Neural crest cell (in vitro differentiated cells): ENCODE data around the gene MYO15A. TPM values are rescaled to one million over a fixed set of nuclear protein-coding genes. Genes with fewer than 3 reads are reported as not detected.

ENCODE experiments used
- DNase-seq: peaks from one replicate; pipeline ENCODE4 v3.0.0; 2021; ENCODE audit warnings: low read depth, mixed read lengths, low spot score
- H3K27ac Mint-ChIP-seq: one replicate; pipeline ENCODE4 v1.8.0; 2021; ENCODE audit warnings: mild to moderate bottlenecking, mixed read lengths; ENCODE audit not compliant: unreplicated experiment
- H3K27me3 Mint-ChIP-seq: 2 replicates; pipeline ENCODE4 v1.8.0; 2021; ENCODE audit warnings: low read depth, mild to moderate bottlenecking, mixed read lengths
- H3K36me3 Mint-ChIP-seq: 2 replicates; pipeline ENCODE4 v1.8.0; 2021; ENCODE audit warnings: low read depth, mild to moderate bottlenecking, mixed read lengths
- H3K4me1 Mint-ChIP-seq: 2 replicates; pipeline ENCODE4 v1.8.0; 2021; ENCODE audit warnings: mixed read lengths
- H3K4me3 Mint-ChIP-seq: one replicate; pipeline ENCODE4 v1.8.0; 2021; ENCODE audit warnings: mild to moderate bottlenecking, mixed read lengths
- H3K9me3 Mint-ChIP-seq: 2 replicates; pipeline ENCODE4 v1.8.0; 2021; ENCODE audit warnings: mixed read lengths
- total RNA-seq: library from RNA; stranded (reverse); gene quantifications from 2 replicates; pipeline ENCODE4 v1.2.1, GENCODE V29; 2021
- TF ChIP-seq, protein P1 (sequence below): fragments of 200-600 bp; sonication (generic); conservative IDR thresholded peaks from 2 replicates; pipeline ENCODE4 v1.5.0; 2021; ENCODE audit warnings: antibody characterized with exemption, mild to moderate bottlenecking

The MYO15A gene
- total RNA-seq, 1 donor from 2014 or later = 1.6 TPM

GRCh38 chr17:18224387-18225120 lies 116.0 kb downstream of the MYO15A start:
- H3K27me3 Mint-ChIP-seq = no peaks in the 10 kb centered on the region
- DNase-seq = peak; percentile 54
- TF ChIP-seq, protein P1, sequence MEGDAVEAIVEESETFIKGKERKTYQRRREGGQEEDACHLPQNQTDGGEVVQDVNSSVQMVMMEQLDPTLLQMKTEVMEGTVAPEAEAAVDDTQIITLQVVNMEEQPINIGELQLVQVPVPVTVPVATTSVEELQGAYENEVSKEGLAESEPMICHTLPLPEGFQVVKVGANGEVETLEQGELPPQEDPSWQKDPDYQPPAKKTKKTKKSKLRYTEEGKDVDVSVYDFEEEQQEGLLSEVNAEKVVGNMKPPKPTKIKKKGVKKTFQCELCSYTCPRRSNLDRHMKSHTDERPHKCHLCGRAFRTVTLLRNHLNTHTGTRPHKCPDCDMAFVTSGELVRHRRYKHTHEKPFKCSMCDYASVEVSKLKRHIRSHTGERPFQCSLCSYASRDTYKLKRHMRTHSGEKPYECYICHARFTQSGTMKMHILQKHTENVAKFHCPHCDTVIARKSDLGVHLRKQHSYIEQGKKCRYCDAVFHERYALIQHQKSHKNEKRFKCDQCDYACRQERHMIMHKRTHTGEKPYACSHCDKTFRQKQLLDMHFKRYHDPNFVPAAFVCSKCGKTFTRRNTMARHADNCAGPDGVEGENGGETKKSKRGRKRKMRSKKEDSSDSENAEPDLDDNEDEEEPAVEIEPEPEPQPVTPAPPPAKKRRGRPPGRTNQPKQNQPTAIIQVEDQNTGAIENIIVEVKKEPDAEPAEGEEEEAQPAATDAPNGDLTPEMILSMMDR = no peak
- no peaks in the 10 kb centered on the region for H3K36me3 Mint-ChIP-seq
- peak overlapping the region; percentile 96 for H3K4me3 Mint-ChIP-seq
- H3K9me3 Mint-ChIP-seq = no peaks in the 10 kb centered on the region
- H3K4me1 Mint-ChIP-seq = peaks cover 47% of the 10 kb centered on the region
- H3K27ac Mint-ChIP-seq = peak overlapping the region; percentile 100

- H3K9me3 Mint-ChIP-seq = no peaks in the 10 kb centered on the region
- H3K4me1 Mint-ChIP-seq = peaks cover 51% of the 10 kb centered on the region
- TF ChIP-seq, protein P1 = no peak
- peak within 1 kb of the TSS; percentile 100 for H3K27ac Mint-ChIP-seq
- H3K27me3 Mint-ChIP-seq = no peaks in the 10 kb centered on the region
- H3K36me3 Mint-ChIP-seq = no peaks in the 10 kb centered on the region
- peak; percentile 96 for DNase-seq
- H3K4me3 Mint-ChIP-seq = peak within 1 kb of the TSS; percentile 96
Observed at GRCh38 chr17:18225121-18225641, 116.6 kb downstream of the MYO15A start, which contains the start of gene LLGL1. Gene LLGL1 (plus strand): TSS chr17:18225635. CDS start chr17:18225683, 48 bp downstream.

DNA sequence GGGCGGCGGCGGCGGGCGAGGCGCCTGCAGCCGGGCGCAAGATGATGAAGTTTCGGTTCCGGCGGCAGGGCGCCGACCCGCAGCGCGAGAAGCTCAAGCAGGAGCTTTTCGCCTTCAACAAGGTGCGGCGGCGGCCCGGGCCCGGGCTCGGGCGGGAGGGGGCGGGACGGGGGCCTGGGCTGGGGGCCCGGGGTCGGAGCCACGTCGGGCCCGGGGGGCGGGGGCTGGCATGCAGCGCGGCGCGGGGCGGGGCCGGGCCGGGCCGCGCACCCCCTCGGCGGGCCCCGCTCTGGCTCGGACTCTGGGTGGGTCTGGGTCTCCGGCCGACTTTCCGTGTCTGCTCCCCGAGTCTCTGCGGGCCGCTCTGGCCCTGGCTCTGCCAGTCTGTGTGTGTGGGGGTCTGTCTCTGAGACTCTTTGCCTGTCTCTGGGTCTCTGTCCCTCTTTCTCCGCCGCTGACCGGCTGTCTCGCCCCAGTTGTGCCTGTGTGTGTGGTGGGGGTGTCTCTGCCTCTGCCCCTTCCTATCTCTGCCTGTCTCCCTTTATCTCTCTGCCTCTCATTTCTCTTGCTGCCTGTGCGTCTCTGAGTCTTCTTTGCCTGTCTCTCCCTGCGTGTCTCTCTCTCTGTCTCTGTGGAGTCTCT lies 117.2 kb downstream of the MYO15A start:
- no peaks in the 10 kb centered on the region for H3K9me3 Mint-ChIP-seq
- H3K27me3 Mint-ChIP-seq = no peaks in the 10 kb centered on the region
- DNase-seq = peak; percentile 21
- no peaks in the 10 kb centered on the region for H3K36me3 Mint-ChIP-seq
- H3K4me3 Mint-ChIP-seq = peak overlapping the region; percentile 96
- H3K27ac Mint-ChIP-seq = peak overlapping the region; percentile 94
- H3K4me1 Mint-ChIP-seq = peaks cover 57% of the 10 kb centered on the region
- TF ChIP-seq, protein P1 = no peak

DNA sequence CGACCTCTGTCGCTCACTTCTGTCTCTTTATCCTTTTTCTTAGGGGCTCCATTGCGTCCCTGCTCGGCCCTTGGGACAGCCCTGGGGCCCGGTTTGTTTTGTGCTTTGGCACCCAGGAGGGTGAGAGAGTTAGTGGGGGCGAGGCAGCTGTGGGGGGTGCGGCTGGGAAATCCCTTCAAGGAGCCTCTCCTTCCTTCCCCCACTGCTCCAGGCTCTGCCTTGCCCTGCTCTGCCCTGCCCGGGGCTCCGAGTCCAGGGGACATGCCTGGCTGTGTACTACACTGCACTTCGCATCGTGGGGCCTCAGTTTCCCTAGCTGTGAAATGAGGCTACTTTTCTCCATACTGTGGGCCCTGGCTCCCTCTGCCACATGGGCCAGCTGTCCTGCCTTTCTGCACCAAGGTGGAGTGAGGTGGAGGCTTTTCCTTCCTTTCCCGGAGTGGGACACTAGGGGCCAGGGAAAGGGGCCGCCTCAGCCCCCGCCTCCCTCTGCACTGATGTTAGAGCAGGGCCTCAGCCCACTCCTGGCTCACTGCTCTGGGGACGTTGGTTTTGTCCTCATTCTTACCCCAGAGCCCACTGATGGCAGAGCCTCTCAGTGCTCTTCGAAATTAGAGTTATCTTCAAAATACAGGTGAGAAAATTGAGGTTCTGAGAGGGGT lies 117.9 kb downstream of the MYO15A start:
- H3K9me3 Mint-ChIP-seq = no peaks in the 10 kb centered on the region
- H3K27me3 Mint-ChIP-seq = no peaks in the 10 kb centered on the region
- peak overlapping the region; percentile 96 for H3K4me3 Mint-ChIP-seq
- H3K27ac Mint-ChIP-seq = peak overlapping the region; percentile 94
- peaks cover 63% of the 10 kb centered on the region for H3K4me1 Mint-ChIP-seq
- TF ChIP-seq, protein P1 = no peak
- no peaks in the 10 kb centered on the region for H3K36me3 Mint-ChIP-seq
- DNase-seq = no peak

DNA sequence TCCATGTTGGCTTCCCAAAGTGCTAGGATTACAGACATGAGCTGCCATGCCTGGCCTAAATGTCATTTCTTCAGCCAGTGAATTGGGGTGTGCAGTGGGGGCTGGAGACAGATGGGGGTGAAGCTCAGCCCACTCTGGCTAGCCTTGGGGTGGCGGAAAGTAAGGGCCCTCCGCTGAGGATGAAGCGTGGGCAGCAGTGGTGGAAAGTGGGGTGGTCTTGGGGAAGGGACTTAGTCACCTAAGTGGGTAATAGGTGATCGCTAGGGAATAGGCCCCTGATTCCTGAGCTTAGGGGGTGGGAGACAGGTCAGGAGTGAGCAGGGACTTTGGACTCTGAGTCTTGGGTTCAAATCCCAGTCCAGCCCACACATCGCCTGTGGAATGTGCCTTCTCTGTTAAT lies 119.1 kb downstream of the MYO15A start:
- no peaks in the 10 kb centered on the region for H3K36me3 Mint-ChIP-seq
- H3K27me3 Mint-ChIP-seq = no peaks in the 10 kb centered on the region

More for the DNA sequence above, 119.1 kb downstream of the MYO15A start:
- DNase-seq = no peak
- Mint-ChIP-seq H3K4me3 (peak overlapping the region; percentile 96), H3K27ac (no peak overlapping the region), H3K9me3 (no peaks in the 10 kb centered on the region), H3K4me1 (peaks cover 68% of the 10 kb centered on the region)
- TF ChIP-seq, protein P1 = no peak
